ENCODE data around the gene SORCS2.

Gene SORCS2

GRCh38 chr4:7620086-7620813 lies 427.9 kb downstream of the SORCS2 start:
- DNase-seq (ENCODE audit: low spot score), result no peak

- no peak for DNase-seq (ENCODE audit: low spot score)
These were observed 428.5 kb downstream of the SORCS2 start for GRCh38 chr4:7620814-7621176.

- DNase-seq (ENCODE audit: low spot score), result no peak
These were observed 429.1 kb downstream of the SORCS2 start for GRCh38 chr4:7621252-7622035.

GRCh38 chr4:7622371-7622770 lies 430.0 kb downstream of the SORCS2 start:
- DNase-seq (ENCODE audit: low spot score), result no peak

- no peak for DNase-seq (ENCODE audit: low spot score)
These were observed 431.1 kb downstream of the SORCS2 start for GRCh38 chr4:7623468-7623867.

GRCh38 chr4:7624396-7624980 lies 432.1 kb downstream of the SORCS2 start:
- DNase-seq (ENCODE audit: low spot score), result no peak

GRCh38 chr4:7625071-7625470 lies 432.7 kb downstream of the SORCS2 start:
- DNase-seq (ENCODE audit: low spot score), result no peak

GRCh38 chr4:7626531-7626930 lies 434.2 kb downstream of the SORCS2 start:
- no peak for DNase-seq (ENCODE audit: low spot score)

- DNase-seq (ENCODE audit: low spot score), result no peak
These were observed 435.2 kb downstream of the SORCS2 start for GRCh38 chr4:7627251-7628250.

GRCh38 chr4:7628432-7628831 lies 436.1 kb downstream of the SORCS2 start:
- no peak for DNase-seq (ENCODE audit: low spot score)

GRCh38 chr4:7629501-7630254 lies 437.3 kb downstream of the SORCS2 start:
- DNase-seq (ENCODE audit: low spot score), result no peak

- no peak for DNase-seq (ENCODE audit: low spot score)
These were observed 438.4 kb downstream of the SORCS2 start for GRCh38 chr4:7630568-7631287.

- no peak for DNase-seq (ENCODE audit: low spot score)
These were observed 439.1 kb downstream of the SORCS2 start for GRCh38 chr4:7631288-7632014.

GRCh38 chr4:7632341-7632740 lies 440.0 kb downstream of the SORCS2 start:
- DNase-seq (ENCODE audit: low spot score), result no peak

GRCh38 chr4:7632971-7633370 lies 440.6 kb downstream of the SORCS2 start:
- DNase-seq (ENCODE audit: low spot score), result no peak

- DNase-seq (ENCODE audit: low spot score), result no peak
These were observed 442.4 kb downstream of the SORCS2 start for GRCh38 chr4:7634661-7635251.

- no peak for DNase-seq (ENCODE audit: low spot score)
These were observed 443.3 kb downstream of the SORCS2 start for GRCh38 chr4:7635445-7636239.

GRCh38 chr4:7636240-7636508 lies 443.8 kb downstream of the SORCS2 start:
- no peak for DNase-seq (ENCODE audit: low spot score)

GRCh38 chr4:7637139-7637538 lies 444.8 kb downstream of the SORCS2 start:
- no peak for DNase-seq (ENCODE audit: low spot score)

All from CD4-positive, alpha-beta T cell treated with Interleukin-2 at 100 ng/mL for 4 hours (primary cell).